Gastrocnemius medialis (tissue), 4 donors: ENCODE measurements around the gene SLC40A1.

Source experiments
- POLR2A ChIP-seq, 2 donors: fragments of 450-650 bp; IDR thresholded peaks; one replicate each; pipeline ENCODE4 v1.6.1; 2017; ENCODE audit warnings: antibody characterized with exemption in 2 of 2, mild to moderate bottlenecking in 2 of 2, moderate library complexity in 2 of 2
- TF ChIP-seq, protein P1 (sequence below), 5 experiments: fragments of 450-650 bp in 3 of 5; fragments of 200-600 bp in 2 of 5; sonication (generic) in 2 of 5; IDR thresholded peaks in 4 of 5; conservative IDR thresholded peaks in 1 of 5; 1 replicate in 4 of 5; 2 replicates in 1 of 5; pipeline ENCODE4 v1.5.1; 2016 to 2019; ENCODE audit warnings: antibody characterized with exemption in 5 of 5, mild to moderate bottlenecking in 3 of 5, moderate library complexity in 3 of 5

DNA sequence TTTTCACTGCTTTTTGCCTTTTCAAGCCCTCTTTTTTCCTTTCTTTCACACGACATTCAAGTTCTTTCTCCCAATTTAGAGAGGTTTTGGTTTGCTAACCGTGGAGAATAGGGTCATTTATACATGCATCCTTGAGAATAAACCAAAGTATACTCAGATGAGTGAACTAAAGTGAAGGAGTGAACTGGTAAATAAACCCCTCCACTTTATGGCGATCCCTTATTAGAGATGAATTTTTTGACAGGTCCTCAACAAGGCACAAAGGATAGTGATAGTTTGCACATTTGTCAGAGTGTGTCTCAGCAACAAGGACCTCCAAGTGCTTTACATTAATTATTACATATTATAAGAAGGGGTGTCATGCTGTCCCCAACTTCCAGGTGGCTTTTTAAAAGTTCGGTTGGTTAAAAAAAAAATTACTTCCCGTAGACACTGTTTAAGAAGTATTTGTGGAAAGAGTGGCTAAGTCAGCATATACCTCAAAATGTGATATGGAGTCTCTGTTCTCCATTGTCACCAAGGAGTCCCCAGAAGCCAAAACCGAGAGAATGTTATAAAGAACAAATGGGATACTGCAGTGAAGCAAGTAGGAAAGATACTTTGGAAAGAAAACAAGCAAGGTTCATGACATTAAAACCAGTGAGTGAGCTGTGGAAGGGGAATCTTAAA is 1.7 kb upstream of the SLC40A1 start:
- TF ChIP-seq, protein P1, sequence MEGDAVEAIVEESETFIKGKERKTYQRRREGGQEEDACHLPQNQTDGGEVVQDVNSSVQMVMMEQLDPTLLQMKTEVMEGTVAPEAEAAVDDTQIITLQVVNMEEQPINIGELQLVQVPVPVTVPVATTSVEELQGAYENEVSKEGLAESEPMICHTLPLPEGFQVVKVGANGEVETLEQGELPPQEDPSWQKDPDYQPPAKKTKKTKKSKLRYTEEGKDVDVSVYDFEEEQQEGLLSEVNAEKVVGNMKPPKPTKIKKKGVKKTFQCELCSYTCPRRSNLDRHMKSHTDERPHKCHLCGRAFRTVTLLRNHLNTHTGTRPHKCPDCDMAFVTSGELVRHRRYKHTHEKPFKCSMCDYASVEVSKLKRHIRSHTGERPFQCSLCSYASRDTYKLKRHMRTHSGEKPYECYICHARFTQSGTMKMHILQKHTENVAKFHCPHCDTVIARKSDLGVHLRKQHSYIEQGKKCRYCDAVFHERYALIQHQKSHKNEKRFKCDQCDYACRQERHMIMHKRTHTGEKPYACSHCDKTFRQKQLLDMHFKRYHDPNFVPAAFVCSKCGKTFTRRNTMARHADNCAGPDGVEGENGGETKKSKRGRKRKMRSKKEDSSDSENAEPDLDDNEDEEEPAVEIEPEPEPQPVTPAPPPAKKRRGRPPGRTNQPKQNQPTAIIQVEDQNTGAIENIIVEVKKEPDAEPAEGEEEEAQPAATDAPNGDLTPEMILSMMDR (IDR thresholded peaks at IDR 0.05 in 4 of 5, conservative IDR thresholded peaks at IDR 0.05 in 1 of 5): no peak
- no peak for TF ChIP-seq POLR2A (IDR thresholded peaks at IDR 0.05)
